HG02885 (cell line): ENCODE data around the gene CAPN1.
A peak's percentile ranks its signal among the peaks of the same experiment; 100 is the strongest.
"Not testable (repeated sequence)": the region's sequence is repeated elsewhere in the genome, so short reads cannot be mapped to it uniquely, and the experiment has no call there.

Experiments used
- ATAC-seq: cut with Tn5 transposase; IDR thresholded peaks from one replicate; pipeline ENCODE4 v1.9.1; 2021; ENCODE audit warnings: mild to moderate bottlenecking; ENCODE audit not compliant: unreplicated experiment, poor library complexity

CAPN1 gene

GRCh38 chr11:65181569-65182257 is at the start of gene CAPN1:
TSS of gene CAPN1 (plus strand) at chr11:65181928. CDS start at chr11:65182702, 774 bp downstream.
- ATAC-seq = peak; percentile 41

- peak; percentile 40 for ATAC-seq
These were observed 49.3 kb upstream of the CAPN1 start for GRCh38 chr11:65132238-65132987.

- no peak for ATAC-seq
These were observed 48.6 kb upstream of the CAPN1 start for GRCh38 chr11:65132988-65133700.

DNA sequence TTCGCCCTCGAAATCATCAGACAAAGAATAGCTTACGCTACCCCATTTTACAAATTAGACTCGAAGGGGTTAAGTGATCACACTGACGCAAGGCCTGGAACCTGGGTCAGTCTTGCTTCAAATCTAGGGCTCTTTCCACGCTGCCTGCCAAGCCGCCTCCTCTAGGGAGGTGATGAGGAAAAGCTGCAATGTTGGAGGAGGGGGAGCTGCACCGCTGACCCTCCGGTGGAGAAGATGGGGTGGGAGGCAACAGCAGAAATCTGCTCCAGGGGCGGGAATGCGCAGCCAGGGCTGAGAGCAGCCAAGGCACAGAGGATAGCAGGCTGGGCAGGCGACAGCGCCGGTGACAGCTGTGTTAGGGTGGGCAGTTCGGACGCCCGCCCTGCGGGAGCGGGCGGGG is 48.0 kb upstream of the CAPN1 start:
- ATAC-seq = no peak

DNA sequence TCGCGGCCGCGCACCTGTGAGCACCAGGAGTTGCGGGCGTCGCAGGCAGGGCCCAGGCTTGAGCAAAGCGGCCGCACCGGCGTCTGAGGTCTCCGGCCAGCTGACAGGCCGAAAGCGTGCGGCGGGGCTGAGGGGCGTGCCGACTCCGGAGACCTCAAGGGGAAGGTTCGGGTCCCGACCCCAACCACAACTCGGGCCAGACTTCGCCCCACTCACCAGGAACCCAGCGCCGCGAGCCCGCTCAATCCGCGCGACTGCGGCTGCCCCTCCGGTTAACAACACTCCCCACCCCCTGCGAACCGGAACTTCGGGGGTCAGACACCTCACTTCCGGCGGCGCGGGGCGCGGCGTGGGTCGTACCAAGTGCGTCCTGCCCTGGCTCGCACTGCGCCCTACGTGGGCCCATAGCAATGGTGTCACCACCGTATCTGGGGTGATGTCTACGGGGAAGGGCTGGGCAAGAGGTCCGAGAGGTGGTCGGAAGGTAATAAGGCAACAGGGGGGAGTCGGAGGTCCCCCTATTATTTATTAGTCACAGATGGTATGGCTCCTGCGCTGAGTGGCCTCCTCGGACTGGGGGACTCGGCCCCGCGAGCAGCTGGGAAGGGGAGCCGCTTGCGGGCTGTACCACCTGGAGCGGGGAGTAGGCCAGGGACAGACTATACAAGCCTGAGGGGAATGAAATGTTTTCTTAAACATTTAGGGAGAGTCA is 47.3 kb upstream of the CAPN1 start, which contains the start of gene SYVN1:
TSS of gene SYVN1 (minus strand) at position 280 of the 712 bp plus-strand sequence. CDS start 918 bp downstream, outside the sequence.
- ATAC-seq = peak; percentile 61

- peak; percentile 75 for ATAC-seq
These were observed 46.6 kb upstream of the CAPN1 start for GRCh38 chr11:65134952-65135632.

DNA sequence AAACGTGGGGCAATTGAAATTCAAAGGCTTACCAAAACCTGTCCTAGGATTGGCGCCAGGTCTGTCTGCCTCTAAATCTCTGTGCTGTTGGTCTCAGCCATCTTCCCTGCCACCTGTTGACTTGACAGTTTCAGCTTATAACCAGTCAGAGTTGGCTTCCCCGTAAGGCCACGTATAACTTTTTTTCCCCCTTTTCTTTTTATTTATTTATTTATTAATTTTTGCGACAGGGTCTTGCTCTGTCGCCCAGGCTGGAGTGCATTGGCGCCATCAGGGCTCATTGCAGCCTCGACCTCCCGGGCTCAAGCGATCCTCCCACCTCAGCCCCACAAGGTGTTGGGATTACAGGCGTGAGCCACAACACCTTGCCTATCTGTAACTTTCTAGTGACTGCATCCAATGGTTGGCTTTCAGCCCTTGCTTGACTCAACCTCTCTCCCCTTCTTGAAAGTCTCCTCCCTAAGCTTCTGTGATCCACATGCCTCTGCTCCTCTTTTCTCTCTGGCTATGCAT is 46.0 kb upstream of the CAPN1 start:
- no peak for ATAC-seq

DNA sequence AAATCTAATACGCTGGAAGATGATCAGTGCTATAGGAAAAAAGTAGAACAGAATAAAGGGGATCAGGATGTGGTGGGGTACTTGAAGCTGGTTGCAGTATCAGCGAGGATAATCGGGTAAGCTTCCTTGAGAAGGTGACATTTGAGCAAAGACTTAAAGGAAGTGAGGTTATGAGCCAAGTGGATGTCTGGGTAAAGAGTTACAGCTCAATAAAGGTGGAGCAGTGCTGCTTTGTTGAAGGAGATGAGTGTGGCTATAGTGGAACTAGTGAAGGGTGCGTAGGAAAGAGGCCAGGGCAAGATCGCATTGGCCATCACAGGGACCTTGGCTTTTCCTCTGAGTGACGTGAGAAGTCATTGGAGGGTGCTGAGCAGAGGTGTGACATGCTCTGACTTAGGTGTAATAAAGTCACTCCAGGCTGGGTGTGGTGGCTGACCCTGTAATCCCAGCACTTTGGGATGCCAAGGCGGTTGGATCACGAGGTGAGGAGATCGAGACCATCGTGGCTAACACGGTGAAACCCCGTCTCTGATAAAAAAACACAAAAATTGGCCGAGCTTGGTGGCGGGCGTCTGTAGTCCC is 45.1 kb upstream of the CAPN1 start:
- ATAC-seq = no peak

DNA sequence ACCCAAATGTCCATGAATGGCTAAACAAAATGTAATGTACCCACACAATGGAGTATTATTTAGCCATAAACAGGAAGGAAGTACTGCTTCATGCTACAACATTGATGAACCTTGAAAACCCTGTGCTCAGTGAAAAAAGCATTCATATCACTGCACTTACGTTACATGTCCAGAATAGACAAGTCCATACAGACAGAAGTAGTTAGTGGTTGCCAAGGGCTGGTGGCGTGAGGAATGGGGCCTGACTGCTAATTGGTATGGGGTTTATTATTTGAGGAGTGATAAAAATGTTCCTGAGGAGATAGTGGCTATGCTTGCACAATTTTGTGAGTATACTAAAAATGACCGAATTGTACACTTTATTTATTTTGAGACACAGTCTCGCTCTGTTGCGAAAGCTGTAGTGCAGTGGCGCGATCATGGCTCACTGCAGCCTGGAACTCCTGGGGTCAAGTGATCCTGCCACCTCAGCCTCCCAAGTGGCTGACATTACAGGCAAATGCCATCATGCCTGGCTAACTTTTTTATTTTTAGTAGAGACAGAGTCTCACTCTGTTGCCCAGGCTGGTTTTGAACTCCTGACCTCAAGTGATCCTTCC is 39.7 kb upstream of the CAPN1 start:
- no peak for ATAC-seq

DNA sequence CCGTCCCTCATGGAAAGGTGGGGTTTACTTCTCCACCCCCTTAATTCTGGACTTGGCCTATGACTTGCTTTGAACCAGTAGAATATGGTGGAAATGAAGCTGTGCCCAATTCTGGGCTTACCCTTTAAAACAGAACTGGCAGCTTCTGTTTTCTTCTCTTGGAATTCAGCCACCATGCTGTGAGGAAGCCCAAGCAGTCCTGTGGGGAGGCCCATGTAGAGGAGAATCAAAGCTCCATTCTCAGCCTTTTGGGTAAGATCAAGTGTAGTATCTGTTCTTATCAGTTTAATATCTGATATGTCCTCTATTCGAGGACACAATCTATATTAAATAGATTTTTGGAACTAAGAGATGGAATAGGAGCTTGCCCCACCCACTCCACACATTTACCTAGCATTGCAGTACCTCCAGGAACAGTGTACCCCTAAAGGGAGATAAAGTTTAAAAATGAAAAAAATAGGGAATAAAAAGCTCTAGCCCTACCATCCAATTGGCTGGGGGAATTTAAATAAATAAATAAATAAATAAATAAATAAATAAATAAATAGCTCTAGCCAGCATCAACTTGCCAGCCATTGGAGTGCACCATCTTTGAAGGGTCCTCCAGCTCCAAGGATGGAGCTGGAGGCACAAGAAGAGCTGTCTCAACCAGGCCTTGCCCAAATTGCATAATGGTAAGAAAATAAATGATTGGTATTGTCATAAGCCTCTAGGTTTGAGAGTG is 34.2 kb upstream of the CAPN1 start:
- no peak for ATAC-seq

DNA sequence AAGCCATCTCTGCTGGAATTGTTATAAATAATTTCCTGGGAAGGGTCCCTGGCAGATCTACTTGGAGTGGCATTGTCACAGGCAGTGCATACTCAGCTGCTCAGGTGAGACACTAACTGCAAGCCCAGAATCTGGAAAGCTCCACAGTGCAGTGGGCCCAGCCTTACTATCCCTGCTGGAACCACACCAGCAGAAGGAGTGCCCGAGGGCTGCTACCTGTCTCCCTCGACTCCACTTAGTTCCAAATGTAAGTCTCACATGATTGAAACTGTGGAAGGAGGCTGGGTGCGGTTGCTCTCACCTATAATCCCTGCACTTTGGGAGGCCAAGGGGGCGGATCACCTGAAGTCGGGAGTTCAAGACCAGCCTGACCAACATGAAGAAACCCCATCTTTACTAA is 33.1 kb upstream of the CAPN1 start:
- ATAC-seq = no peak

GRCh38 chr11:65150131-65150508 is 31.6 kb upstream of the CAPN1 start:
- not testable (repeated sequence) for ATAC-seq

GRCh38 chr11:65150509-65151299 is 31.0 kb upstream of the CAPN1 start:
- no peak for ATAC-seq

DNA sequence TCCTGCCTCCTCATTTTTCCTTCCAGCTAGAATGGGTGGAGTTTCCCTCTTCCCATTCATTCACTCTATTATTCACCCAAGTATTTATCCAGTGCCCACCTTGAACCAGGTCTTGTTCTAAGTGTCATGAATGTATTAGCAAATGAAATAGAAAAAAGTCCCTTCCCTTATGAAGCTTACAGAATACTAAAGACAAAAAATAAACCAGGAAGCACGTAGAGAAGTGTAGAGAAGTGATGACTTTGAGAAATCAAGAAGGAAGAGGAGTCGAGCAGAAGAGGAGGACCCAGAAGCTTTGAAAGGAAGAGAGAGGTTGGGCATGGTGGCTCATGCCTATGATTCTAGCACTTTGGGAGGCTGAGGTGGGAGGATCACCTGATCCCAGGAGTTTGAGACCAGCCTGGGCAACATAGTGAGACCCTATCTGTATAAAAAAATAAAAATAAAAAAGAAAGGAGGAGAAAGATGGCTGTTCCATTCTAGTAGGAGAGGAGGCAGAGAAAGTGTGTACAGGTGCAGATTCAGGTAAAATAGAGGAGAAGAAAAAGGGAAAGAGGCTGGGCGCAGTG is 30.3 kb upstream of the CAPN1 start:
- ATAC-seq = no peak

DNA sequence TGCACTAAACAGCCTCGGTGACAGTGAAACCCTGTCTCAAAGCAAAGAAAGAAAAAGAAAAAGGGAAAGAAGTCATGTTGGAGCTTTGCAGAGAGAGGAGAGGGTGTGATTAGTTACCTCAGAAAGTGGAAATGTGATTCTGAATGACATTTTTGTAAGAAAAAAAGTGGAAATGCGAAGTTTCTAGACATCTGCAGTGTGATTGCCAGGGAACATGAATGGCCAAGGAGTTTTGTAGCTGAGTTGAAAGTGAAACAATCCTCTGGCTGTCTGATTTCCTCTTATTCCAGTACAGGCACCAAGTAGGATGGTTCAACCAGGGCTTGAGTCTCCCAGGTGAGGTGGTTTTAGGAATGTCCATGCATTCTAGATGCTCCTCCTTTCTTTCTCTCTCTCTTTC is 29.6 kb upstream of the CAPN1 start:
- no peak for ATAC-seq

DNA sequence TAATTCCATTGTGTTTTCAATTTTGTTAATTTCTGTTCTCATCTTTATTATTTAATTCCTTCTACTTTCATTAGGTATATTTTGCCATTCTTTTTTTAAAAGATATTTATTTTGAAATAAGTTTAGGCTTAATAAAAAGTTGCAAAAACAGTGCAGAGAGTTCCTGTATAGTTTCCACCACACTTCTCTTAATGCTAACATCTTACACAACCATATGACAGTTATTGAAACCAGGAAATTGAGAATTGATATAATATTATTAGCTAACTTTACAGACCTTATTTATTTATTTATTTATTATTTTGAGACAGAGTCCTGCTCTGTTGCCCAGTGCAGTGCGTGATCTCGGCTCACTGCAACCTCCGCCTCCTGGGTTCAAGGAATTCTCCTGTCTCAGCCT is 25.5 kb upstream of the CAPN1 start:
- no peak for ATAC-seq

- no peak for ATAC-seq
These were observed 24.8 kb upstream of the CAPN1 start for GRCh38 chr11:65156926-65157325.
